Measurements from ENCODE around the gene SART1.

Gene SART1

DNA sequence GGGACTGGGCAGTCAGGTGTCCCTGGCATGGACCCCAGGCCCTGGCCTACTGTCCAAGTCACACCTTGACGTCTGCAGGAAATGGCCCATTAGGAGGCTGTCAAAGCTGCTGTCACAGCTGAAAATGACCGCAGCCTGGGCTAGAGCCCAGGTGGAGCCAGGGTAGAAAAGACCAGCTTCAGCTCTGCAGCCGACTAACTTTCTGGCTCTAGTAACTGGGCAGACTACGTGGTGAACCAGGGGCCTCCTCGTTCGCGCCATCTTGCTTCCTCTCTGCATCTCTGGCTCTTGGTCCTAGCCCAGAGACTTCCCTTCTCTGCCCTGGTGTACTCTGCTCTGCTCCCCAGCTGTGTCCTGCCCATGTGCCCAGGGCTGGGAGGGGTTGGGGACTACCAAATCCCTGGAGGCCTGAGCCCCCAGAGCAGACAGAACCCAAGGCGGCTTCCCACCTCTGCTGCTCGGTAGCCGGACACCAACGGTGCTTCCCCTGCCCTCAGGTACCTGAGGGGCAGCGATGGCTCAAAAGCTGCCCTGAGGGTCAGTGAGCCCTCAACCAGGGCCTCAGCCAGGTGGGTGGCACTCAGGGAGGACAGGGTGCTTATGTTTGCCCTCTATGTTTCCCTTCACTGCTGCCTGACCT is 19.7 kb downstream of the SART1 start:
- no peaks in the 10 kb centered on the region for H3K27me3 ChIP-seq (ENCODE audit: low read length)
- H3K9me2 ChIP-seq (replicated peaks; ENCODE audit: insufficient read depth, low read length): no peaks in the 10 kb centered on the region
- H3K27ac ChIP-seq (ENCODE audit: low read depth, low read length): no peak overlapping the region
- no peaks in the 10 kb centered on the region for H3K9me3 ChIP-seq (ENCODE audit: insufficient read depth, low read length)
- no peak overlapping the region for H3K9ac ChIP-seq (ENCODE audit: low read length)
- H3K4me2 ChIP-seq (ENCODE audit: low read depth, low read length, poor library complexity, severe bottlenecking): no peak overlapping the region
- no peak overlapping the region for H3K4me3 ChIP-seq (ENCODE audit: insufficient read depth, low read length, poor library complexity, severe bottlenecking)
- TF ChIP-seq, protein P1, sequence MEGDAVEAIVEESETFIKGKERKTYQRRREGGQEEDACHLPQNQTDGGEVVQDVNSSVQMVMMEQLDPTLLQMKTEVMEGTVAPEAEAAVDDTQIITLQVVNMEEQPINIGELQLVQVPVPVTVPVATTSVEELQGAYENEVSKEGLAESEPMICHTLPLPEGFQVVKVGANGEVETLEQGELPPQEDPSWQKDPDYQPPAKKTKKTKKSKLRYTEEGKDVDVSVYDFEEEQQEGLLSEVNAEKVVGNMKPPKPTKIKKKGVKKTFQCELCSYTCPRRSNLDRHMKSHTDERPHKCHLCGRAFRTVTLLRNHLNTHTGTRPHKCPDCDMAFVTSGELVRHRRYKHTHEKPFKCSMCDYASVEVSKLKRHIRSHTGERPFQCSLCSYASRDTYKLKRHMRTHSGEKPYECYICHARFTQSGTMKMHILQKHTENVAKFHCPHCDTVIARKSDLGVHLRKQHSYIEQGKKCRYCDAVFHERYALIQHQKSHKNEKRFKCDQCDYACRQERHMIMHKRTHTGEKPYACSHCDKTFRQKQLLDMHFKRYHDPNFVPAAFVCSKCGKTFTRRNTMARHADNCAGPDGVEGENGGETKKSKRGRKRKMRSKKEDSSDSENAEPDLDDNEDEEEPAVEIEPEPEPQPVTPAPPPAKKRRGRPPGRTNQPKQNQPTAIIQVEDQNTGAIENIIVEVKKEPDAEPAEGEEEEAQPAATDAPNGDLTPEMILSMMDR (IDR thresholded peaks at IDR 0.05; ENCODE audit: insufficient read depth, low read length, poor library complexity, severe bottlenecking): no peak
- TF ChIP-seq EZH2phosphoT487 (conservative IDR thresholded peaks at IDR 0.05; ENCODE audit: low read length): no peak
- H3F3A ChIP-seq (ENCODE audit: insufficient read depth): no peaks in the 10 kb centered on the region
- no peaks in the 10 kb centered on the region; the same call in 1 of the 2 replicates for H4K20me1 ChIP-seq (ENCODE audit: low read depth, low read length)
- H3K36me3 ChIP-seq (ENCODE audit: low read length): no peaks in the 10 kb centered on the region
- no peak overlapping the region for H2AFZ ChIP-seq (ENCODE audit: low read depth, low read length, severe bottlenecking)
- no peaks in the 10 kb centered on the region for H3K79me2 ChIP-seq (ENCODE audit: insufficient read depth, low read length)

GRCh38 chr11:65981972-65982823 is 20.7 kb downstream of the SART1 start:
- Histone ChIP-seq H3K9me2 (replicated peaks; ENCODE audit: insufficient read depth, low read length) (no peaks in the 10 kb centered on the region), H3K4me2 (ENCODE audit: low read depth, low read length, poor library complexity, severe bottlenecking) (no peak overlapping the region), H3K36me3 (ENCODE audit: low read length) (no peaks in the 10 kb centered on the region), H3K27me3 (ENCODE audit: low read length) (no peaks in the 10 kb centered on the region), H3K4me3 (ENCODE audit: insufficient read depth, low read length, poor library complexity, severe bottlenecking) (no peak overlapping the region), H3F3A (ENCODE audit: insufficient read depth) (no peaks in the 10 kb centered on the region), H3K9me3 (ENCODE audit: insufficient read depth, low read length) (no peaks in the 10 kb centered on the region), H2AFZ (ENCODE audit: low read depth, low read length, severe bottlenecking) (no peak overlapping the region), H3K79me2 (ENCODE audit: insufficient read depth, low read length) (no peaks in the 10 kb centered on the region), H4K20me1 (ENCODE audit: low read depth, low read length) (no peaks in the 10 kb centered on the region; the same call in 1 of the 2 replicates), H3K27ac (ENCODE audit: low read depth, low read length) (no peak overlapping the region), H3K9ac (ENCODE audit: low read length) (no peak overlapping the region)
- TF ChIP-seq, protein P1 (IDR thresholded peaks at IDR 0.05; ENCODE audit: insufficient read depth, low read length, poor library complexity, severe bottlenecking): no peak
- no peak for TF ChIP-seq EZH2phosphoT487 (conservative IDR thresholded peaks at IDR 0.05; ENCODE audit: low read length)

GRCh38 chr11:65982824-65983588 is 21.5 kb downstream of the SART1 start:
- Histone ChIP-seq H3K27me3 (ENCODE audit: low read length) (no peaks in the 10 kb centered on the region), H4K20me1 (ENCODE audit: low read depth, low read length) (no peaks in the 10 kb centered on the region), H2AFZ (ENCODE audit: low read depth, low read length, severe bottlenecking) (no peak overlapping the region), H3K9me3 (ENCODE audit: insufficient read depth, low read length) (no peaks in the 10 kb centered on the region), H3K79me2 (ENCODE audit: insufficient read depth, low read length) (no peaks in the 10 kb centered on the region), H3K36me3 (ENCODE audit: low read length) (no peaks in the 10 kb centered on the region), H3F3A (ENCODE audit: insufficient read depth) (no peaks in the 10 kb centered on the region), H3K9me2 (replicated peaks; ENCODE audit: insufficient read depth, low read length) (no peaks in the 10 kb centered on the region), H3K4me2 (ENCODE audit: low read depth, low read length, poor library complexity, severe bottlenecking) (no peak overlapping the region), H3K4me3 (ENCODE audit: insufficient read depth, low read length, poor library complexity, severe bottlenecking) (no peak overlapping the region), H3K27ac (ENCODE audit: low read depth, low read length) (no peak overlapping the region), H3K9ac (ENCODE audit: low read length) (no peak overlapping the region)
- no peak for TF ChIP-seq EZH2phosphoT487 (conservative IDR thresholded peaks at IDR 0.05; ENCODE audit: low read length)
- TF ChIP-seq, protein P1 (IDR thresholded peaks at IDR 0.05; ENCODE audit: insufficient read depth, low read length, poor library complexity, severe bottlenecking): no peak
